ENCODE measurements around the gene RAX2. TPM values are rescaled to one million over a fixed set of nuclear protein-coding genes. Genes with fewer than 3 reads are reported as not detected.

The RAX2 gene
- total and polyA plus RNA-seq, 2 of the 13 experiments (the other 11 are each of a cell fraction or from before 2014, with no cell fraction given) = not detected

DNA sequence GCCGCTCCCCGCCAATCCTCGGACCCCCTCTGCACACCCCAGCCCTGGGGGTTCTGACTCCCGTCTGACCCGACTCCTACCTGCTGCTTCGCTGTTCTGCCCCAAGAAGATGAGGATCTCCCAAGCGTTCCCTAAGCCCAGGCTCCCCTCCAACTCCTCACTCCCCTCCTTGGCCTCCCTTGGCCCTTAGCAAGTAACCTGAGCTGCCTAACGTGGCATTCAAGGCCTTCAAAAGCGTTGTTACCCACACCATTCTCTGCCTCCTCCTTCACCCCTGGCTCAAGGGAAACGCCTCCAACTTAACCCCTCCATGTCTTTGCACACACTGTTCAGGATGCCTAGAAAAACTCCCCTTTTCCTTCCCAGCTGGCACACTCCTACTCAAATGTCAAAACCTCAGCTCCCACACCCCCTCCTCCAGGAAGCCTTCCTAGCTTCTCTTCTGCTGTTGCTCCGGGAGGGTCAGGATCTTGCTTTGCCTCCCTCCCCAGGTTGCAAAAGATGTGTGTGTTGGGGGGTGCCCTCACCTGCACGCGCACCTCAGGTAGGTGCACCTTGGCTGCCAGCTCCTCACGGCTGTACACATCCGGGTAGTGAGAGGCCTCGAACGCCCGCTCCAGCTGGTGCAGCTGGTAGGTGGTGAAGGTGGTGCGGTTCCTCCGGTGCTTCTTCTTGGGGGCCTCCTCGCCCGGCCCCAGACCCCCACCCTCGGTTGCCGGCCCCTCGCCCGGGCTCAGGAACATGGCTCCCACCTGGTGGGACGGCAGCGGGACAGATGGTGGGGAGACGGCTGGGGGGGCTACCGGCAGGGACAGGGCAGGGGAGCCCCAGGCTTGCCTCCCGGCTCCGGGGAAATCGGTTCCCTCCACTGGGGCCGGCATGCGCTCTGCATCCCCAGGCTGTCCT, 775 bp downstream of the RAX2 start:
- WGBS (ENCODE audit: low lambda C conversion rate) = 62% methylated on average over 25 of the region's 35 CpGs
- no peak for ATAC-seq
- H3K79me2 ChIP-seq (ENCODE audit: insufficient read depth, low read length) = no peaks in the 10 kb centered on the region

More for the DNA sequence above, 775 bp downstream of the RAX2 start:
- intact Hi-C loops (cut with micrococcal nuclease; ENCODE audit: unreplicated experiment) = no loop called here
- no peak overlapping the region for H3K4me3 ChIP-seq (replicated peaks in 1 of 3; ENCODE audit: insufficient read depth in 1 of 3, low read depth in 2 of 3, low read length in 3 of 3)
- in situ Hi-C loops (cut with HindIII; ENCODE audit: extremely low pct_ligation_motif_present, low pct_unique_long_range_greater_than_20kb) = no loop called here
- H3K4me2 ChIP-seq (ENCODE audit: low read depth, low read length) = no peak overlapping the region
- ChIA-PET CTCF (ENCODE audit: low intra/inter-chr PET ratio, low total read pairs) (no interaction called here), POLR2A (interaction anchor here (3.4 kb wide), 1 partner anchor 9 kb away, joined by 15 read pairs; the partner anchor contains the start of genes APBA3 and MRPL54)
- TF ChIP-seq SP1 (IDR thresholded peaks at IDR 0.05) (no peak), SP1 (CRISPR knock-in tag; IDR thresholded peaks at IDR 0.05) (no peak), CCDC6 (CRISPR knock-in tag; IDR thresholded peaks at IDR 0.05) (no peak)
- TF ChIP-seq, protein P1, sequence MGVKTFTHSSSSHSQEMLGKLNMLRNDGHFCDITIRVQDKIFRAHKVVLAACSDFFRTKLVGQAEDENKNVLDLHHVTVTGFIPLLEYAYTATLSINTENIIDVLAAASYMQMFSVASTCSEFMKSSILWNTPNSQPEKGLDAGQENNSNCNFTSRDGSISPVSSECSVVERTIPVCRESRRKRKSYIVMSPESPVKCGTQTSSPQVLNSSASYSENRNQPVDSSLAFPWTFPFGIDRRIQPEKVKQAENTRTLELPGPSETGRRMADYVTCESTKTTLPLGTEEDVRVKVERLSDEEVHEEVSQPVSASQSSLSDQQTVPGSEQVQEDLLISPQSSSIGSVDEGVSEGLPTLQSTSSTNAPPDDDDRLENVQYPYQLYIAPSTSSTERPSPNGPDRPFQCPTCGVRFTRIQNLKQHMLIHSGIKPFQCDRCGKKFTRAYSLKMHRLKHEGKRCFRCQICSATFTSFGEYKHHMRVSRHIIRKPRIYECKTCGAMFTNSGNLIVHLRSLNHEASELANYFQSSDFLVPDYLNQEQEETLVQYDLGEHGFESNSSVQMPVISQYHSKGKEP (CRISPR knock-in tag; IDR thresholded peaks at IDR 0.05) = no peak
- no TSS peak for BruUV-seq (replicated peaks)
- H3K9ac ChIP-seq (ENCODE audit: insufficient read depth, low read depth, low read length) = no peak overlapping the region
- no peaks in the 10 kb centered on the region for H3K9me3 ChIP-seq (ENCODE audit: low read length)
- no peak for FAIRE-seq
- H3K36me3 ChIP-seq (replicated peaks in 1 of 2; ENCODE audit: control insufficient read depth in 1 of 2, insufficient read depth in 2 of 2, low read length in 2 of 2) = peaks cover 5 to 14% of the 10 kb centered on the region in 2 experiments; a peak in 2 of 5 replicates
- H3K27ac ChIP-seq (ENCODE audit: extremely low read length, insufficient read depth, low read length) = no peak overlapping the region
- no peak overlapping the region for H2AFZ ChIP-seq (ENCODE audit: low read length)
- H3K4me1 ChIP-seq (ENCODE audit: insufficient read depth, low read length) = no peaks in the 10 kb centered on the region
- no peaks in the 10 kb centered on the region for H4K20me1 ChIP-seq (ENCODE audit: insufficient read depth, low read length)
- no peak for DNase-seq (ENCODE audit: low spot score)
- peaks cover 0 to 13% of the 10 kb centered on the region in 2 experiments; a peak in 2 of 5 replicates for H3K27me3 ChIP-seq (ENCODE audit: control insufficient read depth in 1 of 2, insufficient read depth in 2 of 2, low read length in 2 of 2)
